CD4-positive, alpha-beta T cell treated with Interleukin-4 for 4 hours (primary cell): Measurements from ENCODE around the gene TTLL11.

Source experiments
- DNase-seq: peaks from one replicate; pipeline ENCODE4 v3.0.0-alpha.2; 2020

Gene TTLL11

DNA sequence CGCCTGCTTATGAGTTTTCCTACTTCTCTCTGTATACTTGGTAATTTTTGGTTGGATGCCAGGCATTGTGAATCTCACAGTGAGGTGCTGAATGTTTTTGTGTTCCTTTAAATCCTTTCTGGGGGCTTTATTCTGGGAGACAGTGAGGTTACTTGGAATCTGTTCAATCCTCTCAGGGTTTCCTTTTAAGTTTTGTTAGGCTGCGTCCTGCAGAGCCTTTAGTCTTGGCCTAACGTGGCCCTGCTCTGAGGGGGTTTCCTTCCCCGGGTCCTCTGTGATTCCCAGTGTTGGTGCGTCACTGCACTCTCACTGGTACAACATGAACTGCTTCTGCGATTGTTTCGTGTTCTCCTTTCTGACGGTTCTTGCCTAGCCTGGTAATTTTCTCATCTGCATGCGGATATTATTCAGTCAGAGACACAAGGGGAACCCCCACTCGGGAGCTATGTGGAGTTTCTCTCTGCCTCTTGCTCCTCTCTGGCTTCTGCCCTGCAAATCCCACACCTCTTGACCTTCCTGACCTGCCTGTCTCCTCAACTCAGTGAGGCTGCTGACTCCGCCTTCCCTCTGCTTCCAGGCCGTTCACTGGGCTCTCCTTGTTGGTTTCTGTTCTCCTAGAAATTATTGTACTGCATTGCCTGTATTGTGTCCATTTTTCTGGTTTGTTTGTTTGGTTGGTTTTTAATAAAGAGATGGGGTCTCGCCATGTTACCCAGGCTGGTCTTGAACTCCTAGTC lies 313.6 kb downstream of the TTLL11 start:
- no peak for DNase-seq

DNA sequence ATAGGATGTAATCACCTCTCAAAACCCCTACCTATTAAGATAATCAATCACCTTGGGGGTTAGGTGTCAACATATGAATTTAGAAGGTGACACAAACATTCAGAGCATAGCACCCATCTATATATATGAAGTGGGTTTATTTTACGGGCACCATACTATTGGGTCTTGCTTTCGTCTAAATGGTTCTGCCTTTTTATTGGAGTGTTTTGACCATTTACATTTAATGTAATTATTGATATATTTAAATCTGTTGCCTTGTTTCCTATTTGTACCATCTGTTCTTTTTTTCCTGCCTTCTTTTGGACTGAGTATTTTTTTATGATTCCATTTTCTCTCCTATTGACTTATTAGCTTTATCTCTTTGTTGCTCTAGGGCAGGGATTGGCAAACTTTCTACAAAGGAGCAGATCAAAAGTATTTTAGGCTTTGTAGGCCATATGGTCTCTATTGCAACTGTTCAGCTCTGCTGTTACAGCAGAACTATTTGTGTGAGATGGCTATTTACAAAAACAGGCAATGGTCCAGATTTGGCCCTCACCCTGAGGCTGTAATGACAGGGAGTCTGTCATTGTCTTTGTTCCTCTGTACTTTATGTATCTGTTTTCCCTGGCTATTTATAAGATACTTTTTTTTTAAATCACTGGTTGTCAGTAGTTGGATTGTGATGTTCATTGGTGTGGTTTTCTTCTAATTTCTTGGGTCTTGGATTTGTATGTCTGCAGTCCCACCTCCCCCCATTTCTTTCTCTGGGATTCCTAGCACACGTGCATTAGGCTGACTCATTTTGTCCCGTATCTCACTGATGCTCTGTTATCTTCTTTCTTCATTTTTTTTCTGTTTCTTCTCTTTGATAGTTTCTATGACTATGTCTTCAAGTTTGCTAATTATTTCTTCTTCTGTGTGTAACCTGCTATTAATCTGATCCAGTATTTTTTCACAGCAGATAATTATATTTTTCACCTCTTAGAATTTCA lies 314.6 kb downstream of the TTLL11 start:
- no peak for DNase-seq

DNA sequence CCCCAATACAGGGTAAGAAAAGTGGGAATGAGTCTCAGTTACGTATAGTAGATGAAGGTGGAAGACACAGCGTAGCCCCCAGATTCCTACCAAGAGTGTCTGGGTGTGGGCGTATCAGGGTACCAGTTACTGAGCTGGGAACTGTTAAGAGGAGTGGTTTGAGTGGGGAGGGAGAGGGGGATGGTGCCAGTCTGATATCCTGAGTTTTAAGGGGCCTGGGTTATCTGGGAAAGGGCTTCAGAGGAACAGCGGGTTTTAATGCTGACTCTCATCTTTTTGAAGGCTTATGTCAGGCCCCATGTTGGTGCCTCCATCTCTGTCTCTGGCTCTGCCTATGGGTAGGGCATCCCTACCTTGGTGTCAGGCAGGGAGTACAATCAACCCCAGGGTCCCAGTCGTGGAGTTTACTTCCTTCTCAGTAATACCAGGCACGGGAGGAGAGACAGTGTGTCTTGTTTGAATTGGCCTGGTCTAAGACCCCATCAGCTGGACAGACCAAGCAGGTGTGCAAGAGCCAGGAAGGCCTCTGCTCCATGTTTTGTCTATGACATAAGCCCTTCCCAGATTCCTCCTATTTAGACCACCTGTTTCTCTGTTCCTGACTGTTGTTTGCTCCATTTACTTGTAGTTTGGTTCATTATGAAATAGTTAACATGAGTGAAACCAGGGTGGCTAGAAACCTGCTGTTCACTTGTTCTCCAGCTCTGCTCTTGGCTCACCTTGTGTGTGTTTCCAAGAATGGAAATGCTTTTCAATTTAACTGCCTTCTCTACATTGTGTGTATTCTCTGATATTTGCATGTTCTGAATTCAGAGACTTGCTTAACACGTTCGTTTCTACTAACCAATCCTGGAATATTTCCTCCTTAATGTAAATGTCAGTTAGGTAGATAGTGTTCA lies 316.1 kb downstream of the TTLL11 start:
- DNase-seq = no peak

DNA sequence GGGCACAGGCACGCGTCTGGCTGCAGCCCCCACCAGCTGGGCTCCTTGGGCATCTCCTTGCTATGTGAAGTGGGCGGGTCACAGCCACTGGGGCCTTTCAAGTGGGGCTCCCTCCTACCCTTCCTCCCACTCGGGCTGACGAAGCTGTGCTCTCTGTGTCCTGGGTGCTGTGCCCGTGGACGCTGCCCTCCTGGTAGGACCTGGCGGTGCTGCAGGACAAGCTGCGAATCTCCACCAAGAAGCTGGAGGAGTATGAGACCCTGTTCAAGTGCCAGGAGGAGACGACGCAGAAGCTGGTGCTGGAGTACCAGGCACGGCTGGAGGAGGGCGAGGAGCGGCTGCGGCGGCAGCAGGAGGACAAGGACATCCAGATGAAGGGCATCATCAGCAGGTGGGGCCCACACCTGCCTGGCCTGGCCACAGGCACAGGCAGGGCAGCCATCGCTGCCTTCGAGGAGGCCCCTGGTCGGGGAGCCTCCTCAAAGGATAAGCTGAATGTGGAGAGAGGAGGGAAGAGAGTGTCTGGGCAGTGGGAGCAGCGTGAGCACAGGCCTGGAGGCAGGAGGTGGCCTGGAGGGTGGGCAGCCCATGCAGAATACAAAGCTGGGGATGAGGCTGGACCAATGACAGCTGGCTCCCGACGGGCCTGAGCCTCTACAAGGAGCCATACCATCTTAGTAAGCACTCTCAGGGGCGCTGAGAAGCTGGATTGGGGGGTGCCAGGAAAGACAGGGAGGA lies 316.9 kb downstream of the TTLL11 start:
- no peak for DNase-seq

DNA sequence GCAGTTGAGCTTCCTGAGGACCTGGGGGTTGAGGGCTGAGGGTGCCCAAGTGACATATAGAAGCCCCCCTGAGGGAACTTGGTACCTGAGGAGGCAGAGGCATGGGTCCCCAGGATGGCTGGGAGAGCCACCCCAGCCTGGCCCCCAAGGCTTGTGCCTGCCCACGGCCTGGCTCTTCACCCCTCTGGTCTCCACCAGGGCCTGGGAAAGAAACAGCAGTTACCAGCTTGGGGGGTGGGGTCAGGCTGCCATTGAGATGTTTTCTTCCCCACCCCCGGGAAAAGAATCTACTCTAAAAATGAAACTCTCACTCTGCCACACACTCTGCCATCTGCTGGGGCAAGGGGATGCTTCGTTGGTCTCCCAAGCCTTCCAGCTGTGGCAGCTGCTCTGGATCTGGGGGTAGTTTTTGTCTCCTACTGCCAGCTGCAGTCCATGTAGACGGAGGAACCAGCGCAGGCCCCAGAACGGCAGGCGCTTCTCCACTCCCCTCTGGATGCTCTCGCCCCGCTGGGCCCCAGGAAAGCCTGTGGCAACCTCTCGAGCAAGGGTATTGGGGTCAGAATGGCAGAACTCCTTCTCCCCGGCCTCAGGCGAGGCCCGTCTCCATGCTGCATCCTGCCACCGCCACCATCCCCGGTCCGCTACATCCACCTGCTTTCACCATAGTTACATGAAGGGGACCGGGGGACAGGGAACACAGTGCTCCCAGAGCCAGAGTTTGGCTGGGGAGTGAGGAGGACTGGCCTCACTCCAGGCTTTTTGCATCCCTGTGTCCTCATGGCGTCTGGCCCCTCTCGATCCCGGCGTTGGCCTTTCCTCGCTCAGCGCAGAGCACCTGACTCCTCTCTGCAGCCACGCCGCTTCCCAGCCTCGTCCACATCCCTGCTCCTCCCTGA lies 318.1 kb downstream of the TTLL11 start:
- DNase-seq = no peak

DNA sequence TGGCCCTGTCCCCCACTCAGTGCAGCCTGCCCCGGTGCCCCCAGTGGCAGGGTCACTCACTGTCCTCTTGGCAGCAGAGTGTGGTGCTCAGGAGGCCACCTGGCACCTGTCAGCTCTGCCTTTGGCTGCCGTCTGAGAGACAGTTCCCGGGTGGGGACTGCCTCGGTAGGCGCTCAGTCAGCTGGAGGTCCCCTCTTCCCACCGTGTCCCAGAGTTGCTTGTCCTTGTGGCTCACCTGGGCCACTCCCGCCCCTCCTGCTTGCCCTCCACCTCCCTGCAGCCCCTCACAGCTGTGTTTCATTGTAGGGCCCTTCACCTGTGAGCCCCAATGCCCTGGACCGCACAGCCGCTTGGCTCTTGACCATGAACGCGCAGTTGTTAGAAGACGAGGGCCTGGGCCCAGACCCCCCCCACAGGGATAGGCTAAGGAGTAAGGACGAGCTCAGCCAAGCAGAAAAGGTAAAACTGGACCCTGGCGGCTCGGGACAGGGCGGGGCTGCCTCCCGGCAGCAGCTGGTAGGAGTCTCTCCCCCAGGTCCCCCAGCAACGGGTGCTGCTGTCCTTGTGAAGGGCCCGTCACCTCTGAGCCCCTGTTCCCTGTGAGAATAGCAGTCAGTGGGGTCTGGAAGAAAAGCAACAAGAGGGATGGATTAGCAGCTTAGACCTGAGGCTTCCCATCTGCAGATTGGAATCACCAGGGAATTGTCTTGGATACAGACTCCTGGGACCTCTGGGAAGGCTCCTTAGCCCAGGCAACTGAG lies 319.0 kb downstream of the TTLL11 start:
- no peak for DNase-seq

DNA sequence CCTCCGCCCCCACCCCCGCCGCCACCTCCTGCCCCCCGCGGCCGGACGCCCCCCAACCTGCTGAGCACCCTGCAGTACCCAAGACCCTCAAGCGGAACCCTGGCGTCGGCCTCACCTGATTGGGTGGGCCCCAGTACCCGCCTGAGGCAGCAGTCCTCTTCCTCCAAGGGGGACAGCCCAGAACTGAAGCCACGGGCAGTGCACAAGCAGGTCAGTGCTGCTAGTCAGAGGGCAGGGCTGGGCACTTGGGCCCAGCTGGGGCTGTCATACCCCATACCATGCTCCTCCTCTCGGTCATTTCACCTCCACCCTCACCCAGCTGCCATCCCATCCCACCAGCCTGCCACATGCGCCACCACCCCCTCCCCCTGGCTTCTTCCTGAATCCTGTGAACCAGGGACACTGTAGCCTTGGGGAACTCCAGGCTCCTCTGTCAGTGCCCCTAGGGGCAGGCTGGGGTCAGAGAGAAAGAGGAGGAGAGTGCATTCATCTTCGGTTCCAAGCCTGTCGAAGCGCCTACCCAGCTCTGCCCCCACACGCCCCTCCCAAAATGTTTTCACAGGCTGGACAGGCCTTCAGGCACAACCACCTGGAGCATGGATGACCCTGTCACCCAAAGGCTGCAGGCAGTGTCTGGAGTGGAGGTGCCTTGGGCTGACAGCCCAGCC lies 319.7 kb downstream of the TTLL11 start:
- DNase-seq = no peak

DNA sequence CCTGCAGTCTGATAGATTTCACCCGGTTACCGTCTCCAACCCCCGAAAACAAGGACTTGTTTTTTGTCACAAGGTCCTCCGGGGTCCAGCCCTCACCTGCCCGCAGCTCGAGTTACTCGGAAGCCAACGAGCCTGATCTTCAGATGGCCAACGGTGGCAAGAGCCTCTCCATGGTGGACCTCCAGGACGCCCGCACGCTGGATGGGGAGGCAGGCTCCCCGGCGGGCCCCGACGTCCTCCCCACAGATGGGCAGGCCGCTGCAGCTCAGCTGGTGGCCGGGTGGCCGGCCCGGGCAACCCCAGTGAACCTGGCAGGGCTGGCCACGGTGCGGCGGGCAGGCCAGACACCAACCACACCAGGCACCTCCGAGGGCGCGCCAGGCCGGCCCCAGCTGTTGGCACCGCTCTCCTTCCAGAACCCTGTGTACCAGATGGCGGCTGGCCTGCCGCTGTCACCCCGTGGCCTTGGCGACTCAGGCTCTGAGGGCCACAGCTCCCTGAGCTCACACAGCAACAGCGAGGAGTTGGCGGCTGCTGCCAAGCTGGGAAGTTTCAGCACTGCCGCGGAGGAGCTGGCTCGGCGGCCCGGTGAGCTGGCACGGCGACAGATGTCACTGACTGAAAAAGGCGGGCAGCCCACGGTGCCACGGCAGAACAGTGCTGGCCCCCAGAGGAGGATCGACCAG lies 320.4 kb downstream of the TTLL11 start:
- DNase-seq = no peak
